ENCODE data around the gene RYR3. TPM values are rescaled to one million over a fixed set of nuclear protein-coding genes. Genes with fewer than 3 reads are reported as not detected.
A peak's percentile ranks its signal among the peaks of the same experiment; 100 is the strongest.

RYR3 gene
- total RNA-seq, 6 experiments from 2014 or later, result not detected

DNA sequence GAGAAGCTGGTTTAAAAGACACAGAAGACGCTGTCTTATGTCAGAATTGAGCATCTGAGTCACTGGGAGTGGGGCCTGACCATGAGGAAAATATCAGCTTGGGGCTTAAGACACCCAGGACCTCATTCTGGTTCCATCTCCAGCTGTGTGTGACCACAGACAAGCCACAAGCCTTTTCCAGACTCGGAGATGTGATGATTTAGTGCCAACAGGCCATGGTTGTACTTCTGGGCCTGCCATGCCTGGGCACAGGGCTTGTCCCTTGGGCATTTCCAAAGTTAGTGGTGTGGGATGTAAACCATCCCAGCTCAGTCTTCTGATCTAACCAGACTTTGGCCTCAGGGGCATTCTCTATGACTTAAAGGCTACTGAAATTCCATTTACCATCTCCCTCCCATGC is 269.8 kb downstream of the RYR3 start:
- no peak overlapping the region for H3K27ac Mint-ChIP-seq
- DNase-seq, result no peak
- no peaks in the 10 kb centered on the region for H3K9me3 Mint-ChIP-seq
- TF ChIP-seq, protein P1, sequence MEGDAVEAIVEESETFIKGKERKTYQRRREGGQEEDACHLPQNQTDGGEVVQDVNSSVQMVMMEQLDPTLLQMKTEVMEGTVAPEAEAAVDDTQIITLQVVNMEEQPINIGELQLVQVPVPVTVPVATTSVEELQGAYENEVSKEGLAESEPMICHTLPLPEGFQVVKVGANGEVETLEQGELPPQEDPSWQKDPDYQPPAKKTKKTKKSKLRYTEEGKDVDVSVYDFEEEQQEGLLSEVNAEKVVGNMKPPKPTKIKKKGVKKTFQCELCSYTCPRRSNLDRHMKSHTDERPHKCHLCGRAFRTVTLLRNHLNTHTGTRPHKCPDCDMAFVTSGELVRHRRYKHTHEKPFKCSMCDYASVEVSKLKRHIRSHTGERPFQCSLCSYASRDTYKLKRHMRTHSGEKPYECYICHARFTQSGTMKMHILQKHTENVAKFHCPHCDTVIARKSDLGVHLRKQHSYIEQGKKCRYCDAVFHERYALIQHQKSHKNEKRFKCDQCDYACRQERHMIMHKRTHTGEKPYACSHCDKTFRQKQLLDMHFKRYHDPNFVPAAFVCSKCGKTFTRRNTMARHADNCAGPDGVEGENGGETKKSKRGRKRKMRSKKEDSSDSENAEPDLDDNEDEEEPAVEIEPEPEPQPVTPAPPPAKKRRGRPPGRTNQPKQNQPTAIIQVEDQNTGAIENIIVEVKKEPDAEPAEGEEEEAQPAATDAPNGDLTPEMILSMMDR (IDR thresholded peaks at IDR 0.05), result no peak
- H3K36me3 Mint-ChIP-seq (ENCODE audit: low read depth), result no peaks in the 10 kb centered on the region
- H3K4me1 Mint-ChIP-seq (ENCODE audit: low read depth), result peaks cover 5% of the 10 kb centered on the region; the same call in 1 of the 2 replicates
- peaks cover 5% of the 10 kb centered on the region for H3K27me3 Mint-ChIP-seq (ENCODE audit: insufficient read depth)
- H3K4me3 Mint-ChIP-seq, result no peak overlapping the region

- no peaks in the 10 kb centered on the region for H3K36me3 Mint-ChIP-seq (ENCODE audit: low read depth)
- H3K4me1 Mint-ChIP-seq (ENCODE audit: low read depth), result peaks cover 5% of the 10 kb centered on the region; the same call in 1 of the 2 replicates
- no peak overlapping the region for H3K27ac Mint-ChIP-seq
- no peaks in the 10 kb centered on the region for H3K9me3 Mint-ChIP-seq
- peak; percentile 39 for DNase-seq
- H3K4me3 Mint-ChIP-seq, result no peak overlapping the region
- peaks cover 5% of the 10 kb centered on the region for H3K27me3 Mint-ChIP-seq (ENCODE audit: insufficient read depth)
- TF ChIP-seq, protein P1 (IDR thresholded peaks at IDR 0.05), result no peak
Measured at GRCh38 chr15:33581032-33581431, 270.3 kb downstream of the RYR3 start.

DNA sequence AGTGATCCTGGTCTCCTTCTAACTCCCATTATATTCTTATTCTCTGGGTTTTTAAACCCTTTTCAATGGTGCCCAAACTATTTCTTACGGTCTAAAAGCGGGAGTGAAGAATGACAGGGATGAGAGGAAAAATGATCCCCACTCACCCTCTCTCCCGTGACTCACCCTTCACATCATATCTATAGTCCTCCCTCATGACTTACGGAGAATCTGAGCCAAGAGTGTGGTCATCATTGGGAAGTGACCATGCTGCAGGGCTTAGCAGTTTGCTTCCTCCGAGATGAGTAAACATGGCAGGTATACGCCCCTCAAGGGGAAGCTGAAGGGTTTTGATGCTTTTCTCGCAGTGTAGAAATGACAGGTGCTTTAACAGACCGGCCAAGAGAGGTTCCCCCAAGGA is 274.0 kb downstream of the RYR3 start:
- Mint-ChIP-seq H3K36me3 (ENCODE audit: low read depth) (no peaks in the 10 kb centered on the region), H3K4me3 (no peak overlapping the region), H3K9me3 (no peaks in the 10 kb centered on the region), H3K27me3 (ENCODE audit: insufficient read depth) (peaks cover 5% of the 10 kb centered on the region), H3K27ac (no peak overlapping the region), H3K4me1 (ENCODE audit: low read depth) (peaks cover 5% of the 10 kb centered on the region; the same call in 1 of the 2 replicates)
- TF ChIP-seq, protein P1 (IDR thresholded peaks at IDR 0.05), result no peak
- DNase-seq, result no peak

GRCh38 chr15:33586786-33587697 is 276.3 kb downstream of the RYR3 start:
- Mint-ChIP-seq H3K27ac (no peak overlapping the region), H3K27me3 (ENCODE audit: insufficient read depth) (peaks cover 3% of the 10 kb centered on the region), H3K36me3 (ENCODE audit: low read depth) (no peaks in the 10 kb centered on the region), H3K4me1 (ENCODE audit: low read depth) (peaks cover 5% of the 10 kb centered on the region; the same call in 1 of the 2 replicates), H3K4me3 (no peak overlapping the region), H3K9me3 (no peaks in the 10 kb centered on the region)
- TF ChIP-seq, protein P1 (IDR thresholded peaks at IDR 0.05), result no peak
- no peak for DNase-seq

- DNase-seq, result peak; percentile 58
- Mint-ChIP-seq H3K4me3 (no peak overlapping the region), H3K27ac (no peak overlapping the region), H3K9me3 (no peaks in the 10 kb centered on the region), H3K27me3 (ENCODE audit: insufficient read depth) (peaks cover 3% of the 10 kb centered on the region), H3K4me1 (ENCODE audit: low read depth) (peaks cover 5% of the 10 kb centered on the region; the same call in 1 of the 2 replicates), H3K36me3 (ENCODE audit: low read depth) (no peaks in the 10 kb centered on the region)
- TF ChIP-seq, protein P1 (IDR thresholded peaks at IDR 0.05), result no peak
Measured at GRCh38 chr15:33587773-33588172, 277.0 kb downstream of the RYR3 start.
